Measurements from ENCODE around the gene EBF3.

GRCh38 chr10:129969911-129970464, 5.9 kb upstream of the EBF3 start:
- TF ChIP-seq POLR2A (IDR thresholded peaks at IDR 0.05) = no peak
- no peak for TF ChIP-seq CTCF (IDR thresholded peaks at IDR 0.05 in 8 of 11, conservative IDR thresholded peaks at IDR 0.05 in 3 of 11)
